Panc1 (cell line): Measurements from ENCODE around the gene KCNJ11. TPM values are rescaled to one million over a fixed set of nuclear protein-coding genes. Genes with fewer than 3 reads are reported as not detected.

ENCODE experiments used
- ATAC-seq: fragments of 200-7000 bp; cut with Tn5 transposase; 2 replicates; pipeline ENCODE4 v1.9.1; 2020; ENCODE audit warnings: mild to moderate bottlenecking, moderate library complexity
- Bru-seq: library from RNA; stranded (reverse); fragments of 400-500 nt; gene quantifications from one replicate; lab custom pipeline; 2021; lab: Mats Ljungman, UMichigan
- BruChase-seq, 2 experiments: library from RNA; stranded (reverse); fragments of 400-500 nt; gene quantifications; one replicate each; lab custom pipeline; 2021; lab: Mats Ljungman, UMichigan
- BruUV-seq: library from RNA; stranded (reverse); fragments of 400-500 nt; replicated peaks from 2 replicates; lab custom pipeline; 2021; lab: Mats Ljungman, UMichigan
- CTCF ChIA-PET: fragments of 300-600 bp; sonication (Branson Sonifier 250); formaldehyde crosslinking; loops from one replicate; lab custom pipeline; 2022; ENCODE audit warnings: antibody characterized with exemption; lab: Charles Lee
- POLR2A ChIA-PET: fragments of 300-600 bp; sonication (Branson Sonifier 250); formaldehyde crosslinking; loops from one replicate; lab custom pipeline; 2022; ENCODE audit warnings: antibody characterized with exemption; lab: Charles Lee
- DNase-seq: peaks from one replicate; pipeline ENCODE4 v3.0.0-alpha.2; 2010; ENCODE audit warnings: low read depth, low spot score
- H3K27ac ChIP-seq: 2 replicates; pipeline ENCODE4 v1.5.1; 2011; ENCODE audit warnings: mild to moderate bottlenecking, low read length, inconsistent platforms
- H3K27me3 ChIP-seq: fragments of 200-500 bp; sonication (Bioruptor generic); 2 replicates; pipeline ENCODE4 v1.6.0; 2014; ENCODE audit warnings: low read length, inconsistent platforms; ENCODE audit not compliant: control insufficient read depth, insufficient read depth
- H3K36me3 ChIP-seq: fragments of 200-500 bp; sonication (Bioruptor generic); 2 replicates; pipeline ENCODE4 v1.5.1; 2014; ENCODE audit warnings: inconsistent platforms, mild to moderate bottlenecking, low read length, moderate library complexity; ENCODE audit not compliant: control insufficient read depth, insufficient read depth
- H3K4me1 ChIP-seq: 2 replicates; pipeline ENCODE4 v1.5.1; 2011; ENCODE audit warnings: inconsistent platforms, mild to moderate bottlenecking, low read length, moderate library complexity; ENCODE audit not compliant: control insufficient read depth, insufficient read depth
- H3K4me3 ChIP-seq, 2 experiments: 2 replicates each; pipeline ENCODE4 v1.5.1; 2011 to 2012; ENCODE audit warnings: low read depth in 2 of 2, low read length in 2 of 2, mild to moderate bottlenecking in 2 of 2, inconsistent platforms in 1 of 2, moderate library complexity in 1 of 2
- H3K9me3 ChIP-seq: fragments of 200-500 bp; sonication (Bioruptor generic); 2 replicates; pipeline ENCODE4 v1.5.1; 2014; ENCODE audit warnings: low read depth, mild to moderate bottlenecking, inconsistent platforms, low read length, moderate library complexity; ENCODE audit not compliant: control insufficient read depth, insufficient read depth
- CTCF ChIP-seq: fragments of 450-650 bp; IDR thresholded peaks from 2 replicates; pipeline ENCODE4 v1.5.1; 2017; ENCODE audit warnings: mild to moderate bottlenecking
- POLR2AphosphoS5 ChIP-seq: IDR thresholded peaks from 2 replicates; pipeline ENCODE4 v1.6.1; 2012; ENCODE audit warnings: mild to moderate bottlenecking, low read depth, low read length, moderate library complexity
- SIN3A ChIP-seq: IDR thresholded peaks from 2 replicates; pipeline ENCODE4 v1.6.1; 2012; ENCODE audit warnings: low read depth, mild to moderate bottlenecking, low read length, moderate library complexity, borderline replicate concordance; ENCODE audit not compliant: insufficient read depth
- TCF7L2 ChIP-seq: IDR thresholded peaks from 2 replicates; pipeline ENCODE4 v1.6.1; 2011; ENCODE audit warnings: mild to moderate bottlenecking, low read depth, low read length, inconsistent platforms
- in situ Hi-C: cut with HindIII; loops from 2 replicates; pipeline ENCODE4 v1.10.0; 2016; ENCODE audit warnings: low sequenced_read_pairs, low pct_unique_long_range_greater_than_20kb
- intact Hi-C: fragments of 100-400 bp; cut with micrococcal nuclease; formaldehyde crosslinking; loops from one replicate; pipeline ENCODE4 v1.10.0; 2022; ENCODE audit not compliant: unreplicated experiment
- long read RNA-seq: library from polyadenylated mRNA; unstranded; transcript quantifications from one replicate; pipeline ENCODE4 v2.0.0, GENCODE V29; 2021; ENCODE audit not compliant: unreplicated experiment
- polyA plus RNA-seq: library from polyadenylated mRNA; unstranded; fragments of >200 nt; gene quantifications from one replicate; pipeline ENCODE4 v1.2.1, GENCODE V29; 2012; ENCODE audit warnings: missing spikeins; ENCODE audit not compliant: insufficient read length
- total RNA-seq: library from RNA; stranded (reverse); gene quantifications from one replicate; pipeline ENCODE4 v1.2.1, GENCODE V29; 2021; ENCODE audit not compliant: unreplicated experiment
- TF ChIP-seq, protein P1 (sequence below), 2 experiments: IDR thresholded peaks; 2 replicates each; pipeline ENCODE4 v1.6.1; 2011 to 2012; ENCODE audit warnings: low read depth in 2 of 2, control low read depth in 1 of 2, low read length in 1 of 2, mild to moderate bottlenecking in 1 of 2, moderate library complexity in 1 of 2; ENCODE audit not compliant: insufficient read depth in 1 of 2

Gene KCNJ11
- total RNA-seq (0.67 TPM), Bru-seq, nascent RNA (percentile 14 among the genes with signal in this experiment), BruChase-seq, experiment 1, labeled RNA remaining after a 2-hour chase (percentile 34 among the genes with signal in this experiment), BruChase-seq, experiment 2, labeled RNA remaining after a 6-hour chase (percentile 20 among the genes with signal in this experiment)
- polyA plus RNA-seq = 1.1 TPM
- long read RNA-seq = 0 reads

DNA sequence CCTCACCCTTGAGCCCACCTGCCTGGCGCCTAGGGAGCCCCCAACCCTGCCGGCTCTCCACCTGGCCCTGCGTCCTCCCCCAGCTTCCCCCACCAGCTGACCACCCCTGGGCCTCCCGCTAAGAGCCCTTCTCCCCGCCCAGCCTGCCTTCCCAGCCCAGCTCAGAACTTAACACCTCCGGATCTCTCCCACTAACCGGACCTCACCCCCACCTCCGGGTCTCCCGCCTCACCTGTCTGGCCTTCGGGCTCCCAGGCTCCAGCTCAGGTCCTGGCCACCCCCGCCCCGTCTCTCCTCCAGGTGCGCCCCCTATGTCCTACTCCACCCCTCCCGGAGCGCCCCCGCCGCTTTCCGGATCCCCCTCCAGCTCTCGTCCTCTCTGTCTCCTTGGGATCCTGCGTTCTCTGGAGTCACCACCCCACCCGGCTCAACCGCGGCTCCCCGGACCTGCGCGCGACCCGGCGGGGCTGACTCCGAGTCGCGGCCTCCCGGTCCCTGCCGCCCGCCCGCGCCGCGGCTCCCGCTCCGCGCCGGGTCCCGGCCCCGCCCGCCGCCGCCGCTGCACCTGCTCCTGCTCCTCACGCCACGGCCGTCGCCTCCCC lies at the start of gene KCNJ11:
Gene KCNJ11, minus strand, starts transcription at position 51 of the 602 bp plus-strand sequence. CDS start 568 bp downstream, outside the sequence.
- intact Hi-C loops = no loop called here
- ATAC-seq = peak; percentile 72
- CTCF ChIA-PET = interaction anchor here (0.7 to 0.8 kb wide), 3 partner anchors 110 to 139 kb away, joined by 3 to 4 read pairs (median 3); no protein-coding TSS in a partner anchor

GRCh38 chr11:17437366-17437765 lies 48.9 kb upstream of the KCNJ11 start:
- Histone ChIP-seq H3K9me3 (no peaks in the 10 kb centered on the region), H3K36me3 (no peaks in the 10 kb centered on the region), H3K27ac (no peak overlapping the region), H3K27me3 (no peaks in the 10 kb centered on the region), H3K4me3 (no peak overlapping the region), H3K4me1 (peaks cover 5% of the 10 kb centered on the region; the same call in 1 of the 2 replicates)
- BruUV-seq = no TSS peak
- POLR2A ChIA-PET = no interaction called here
- ATAC-seq (no peak), DNase-seq (no peak)
- in situ Hi-C loops = no loop called here
- TF ChIP-seq CTCF (no peak), POLR2AphosphoS5 (no peak), TCF7L2 (no peak), SIN3A (no peak)
- TF ChIP-seq, protein P1, sequence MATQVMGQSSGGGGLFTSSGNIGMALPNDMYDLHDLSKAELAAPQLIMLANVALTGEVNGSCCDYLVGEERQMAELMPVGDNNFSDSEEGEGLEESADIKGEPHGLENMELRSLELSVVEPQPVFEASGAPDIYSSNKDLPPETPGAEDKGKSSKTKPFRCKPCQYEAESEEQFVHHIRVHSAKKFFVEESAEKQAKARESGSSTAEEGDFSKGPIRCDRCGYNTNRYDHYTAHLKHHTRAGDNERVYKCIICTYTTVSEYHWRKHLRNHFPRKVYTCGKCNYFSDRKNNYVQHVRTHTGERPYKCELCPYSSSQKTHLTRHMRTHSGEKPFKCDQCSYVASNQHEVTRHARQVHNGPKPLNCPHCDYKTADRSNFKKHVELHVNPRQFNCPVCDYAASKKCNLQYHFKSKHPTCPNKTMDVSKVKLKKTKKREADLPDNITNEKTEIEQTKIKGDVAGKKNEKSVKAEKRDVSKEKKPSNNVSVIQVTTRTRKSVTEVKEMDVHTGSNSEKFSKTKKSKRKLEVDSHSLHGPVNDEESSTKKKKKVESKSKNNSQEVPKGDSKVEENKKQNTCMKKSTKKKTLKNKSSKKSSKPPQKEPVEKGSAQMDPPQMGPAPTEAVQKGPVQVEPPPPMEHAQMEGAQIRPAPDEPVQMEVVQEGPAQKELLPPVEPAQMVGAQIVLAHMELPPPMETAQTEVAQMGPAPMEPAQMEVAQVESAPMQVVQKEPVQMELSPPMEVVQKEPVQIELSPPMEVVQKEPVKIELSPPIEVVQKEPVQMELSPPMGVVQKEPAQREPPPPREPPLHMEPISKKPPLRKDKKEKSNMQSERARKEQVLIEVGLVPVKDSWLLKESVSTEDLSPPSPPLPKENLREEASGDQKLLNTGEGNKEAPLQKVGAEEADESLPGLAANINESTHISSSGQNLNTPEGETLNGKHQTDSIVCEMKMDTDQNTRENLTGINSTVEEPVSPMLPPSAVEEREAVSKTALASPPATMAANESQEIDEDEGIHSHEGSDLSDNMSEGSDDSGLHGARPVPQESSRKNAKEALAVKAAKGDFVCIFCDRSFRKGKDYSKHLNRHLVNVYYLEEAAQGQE (IDR thresholded peaks at IDR 0.05; ENCODE audit: insufficient read depth in 1 of 2, low read depth in 2 of 2, low read length in 1 of 2) = no peak
- intact Hi-C loops = no loop called here
- CTCF ChIA-PET = no interaction called here

More for the DNA sequence above, at the start of gene KCNJ11:
- TF ChIP-seq TCF7L2 = no peak
- TF ChIP-seq, protein P1 (IDR thresholded peaks at IDR 0.05; ENCODE audit: insufficient read depth in 1 of 2, low read depth in 2 of 2, low read length in 1 of 2) = no peak
- TF ChIP-seq POLR2AphosphoS5 = no peak
- TF ChIP-seq SIN3A = no peak
- no peak for TF ChIP-seq CTCF
- no peak within 1 kb of the TSS for H3K27ac ChIP-seq
- peak within 1 kb of the TSS; percentile 46 to 57 for H3K4me3 ChIP-seq
- no peak for DNase-seq
- no TSS peak for BruUV-seq
- in situ Hi-C loops = no loop called here
- H3K27me3 ChIP-seq = no peaks in the 10 kb centered on the region
- no peaks in the 10 kb centered on the region for H3K4me1 ChIP-seq
- H3K36me3 ChIP-seq = no peaks in the 10 kb centered on the region; the same call in 1 of the 2 replicates
- no peaks in the 10 kb centered on the region for H3K9me3 ChIP-seq
- POLR2A ChIA-PET = interaction anchor here (0.5 to 0.6 kb wide), 2 partner anchors 67 to 138 kb away, joined by 3 to 12 read pairs; no protein-coding TSS in a partner anchor
